Dermis microvascular lymphatic vessel endothelial cell (primary cell): ENCODE measurements around the gene KCNAB2. TPM values are rescaled to one million over a fixed set of nuclear protein-coding genes. Genes with fewer than 3 reads are reported as not detected.

Source experiments
- DNase-seq, 2 donors: peaks; one replicate each; pipeline versions ENCODE4 v3.0.0 to v3.0.0-alpha.2; 2010; ENCODE audit warnings: low read depth in 2 of 2
- total RNA-seq: library from RNA; depleted of rRNA; stranded (reverse); fragments of >200 nt; gene quantifications from 2 replicates; pipeline ENCODE4 v1.2.1, GENCODE V29; 2014

The KCNAB2 gene
- total RNA-seq, 1 donor from 2014 or later = 1.4 TPM

- no peak for DNase-seq
Measured at GRCh38 chr1:6126028-6126427, 80.3 kb downstream of the KCNAB2 start.

- no peak for DNase-seq
Measured at GRCh38 chr1:6126521-6127067, 80.9 kb downstream of the KCNAB2 start.

- peak; percentile 12 to 70 for DNase-seq
Measured at GRCh38 chr1:6127587-6128163, 82.0 kb downstream of the KCNAB2 start.

- DNase-seq = no peak
Measured at GRCh38 chr1:6128276-6129081, 82.8 kb downstream of the KCNAB2 start.

- DNase-seq = no peak
Measured at GRCh38 chr1:6129313-6129712, 83.6 kb downstream of the KCNAB2 start.

GRCh38 chr1:6130036-6130435, 84.3 kb downstream of the KCNAB2 start:
- no peak for DNase-seq

GRCh38 chr1:6130596-6130995, 84.9 kb downstream of the KCNAB2 start:
- DNase-seq = no peak

- DNase-seq = no peak
Measured at GRCh38 chr1:6131561-6131960, 85.9 kb downstream of the KCNAB2 start.

GRCh38 chr1:6133146-6133895, 87.6 kb downstream of the KCNAB2 start:
- DNase-seq = no peak

- DNase-seq = no peak
Measured at GRCh38 chr1:6134206-6134605, 88.5 kb downstream of the KCNAB2 start.

GRCh38 chr1:6134741-6135510, 89.2 kb downstream of the KCNAB2 start:
- no peak for DNase-seq

GRCh38 chr1:6136516-6137220, 91.0 kb downstream of the KCNAB2 start:
- DNase-seq = no peak

- no peak for DNase-seq
Measured at GRCh38 chr1:6137758-6138157, 92.1 kb downstream of the KCNAB2 start.

- DNase-seq = no peak
Measured at GRCh38 chr1:6140413-6140812, 94.7 kb downstream of the KCNAB2 start.

GRCh38 chr1:6141592-6141991, 95.9 kb downstream of the KCNAB2 start:
- no peak for DNase-seq

GRCh38 chr1:6142036-6142621, 96.4 kb downstream of the KCNAB2 start:
- DNase-seq = no peak

- no peak for DNase-seq
Measured at GRCh38 chr1:6142734-6143133, 97.0 kb downstream of the KCNAB2 start.

GRCh38 chr1:6143395-6143794, 97.7 kb downstream of the KCNAB2 start:
- no peak for DNase-seq

GRCh38 chr1:6144175-6144574, 98.5 kb downstream of the KCNAB2 start:
- no peak for DNase-seq

- DNase-seq = no peak
Measured at GRCh38 chr1:6144647-6145395, 99.1 kb downstream of the KCNAB2 start.
